Cardiac muscle cell (in vitro differentiated cells and primary cell): ENCODE data around the gene CEP164. TPM values are rescaled to one million over a fixed set of nuclear protein-coding genes. Genes with fewer than 3 reads are reported as not detected.

Experiments
- DNase-seq, 2 donors: peaks; one replicate each; pipeline versions ENCODE4 v3.0.0 to v3.0.0-alpha.2; 2010 to 2017; ENCODE audit warnings: low read depth in 1 of 2, low spot score in 1 of 2
- H3K27ac ChIP-seq: fragments of 200-600 bp; sonication (generic); 2 replicates; pipeline ENCODE4 v1.5.1; 2016
- H3K27me3 ChIP-seq: fragments of 200-600 bp; sonication (generic); 2 replicates; pipeline ENCODE4 v1.6.0; 2016; ENCODE audit warnings: control low read depth
- H3K36me3 ChIP-seq: fragments of 200-600 bp; sonication (generic); 2 replicates; pipeline ENCODE4 v1.5.1; 2016; ENCODE audit warnings: control low read depth
- H3K4me1 ChIP-seq: fragments of 200-600 bp; sonication (generic); 2 replicates; pipeline ENCODE4 v1.8.1; 2017; ENCODE audit warnings: low read depth, mild to moderate bottlenecking, mixed run types
- H3K4me3 ChIP-seq: fragments of 200-600 bp; sonication (generic); 2 replicates; pipeline ENCODE4 v1.5.1; 2016; ENCODE audit warnings: mild to moderate bottlenecking
- H3K9me3 ChIP-seq: fragments of 200-600 bp; sonication (generic); 2 replicates; pipeline ENCODE4 v1.5.1; 2017; ENCODE audit warnings: low read depth, mild to moderate bottlenecking, control low read depth
- CTCF ChIP-seq: IDR thresholded peaks from 2 replicates; pipeline ENCODE4 v1.5.1; 2012; ENCODE audit warnings: low read depth, mild to moderate bottlenecking, low read length
- polyA plus RNA-seq: library from polyadenylated mRNA; unstranded; fragments of >200 nt; fragmentation: Nextera tagmentation; extraction: Ambion mirVana; gene quantifications from 2 replicates; pipeline ENCODE4 v1.2.1, GENCODE V29; 2016
- total RNA-seq: library from RNA; depleted of rRNA; stranded (reverse); fragments of >200 nt; gene quantifications from 2 replicates; pipeline ENCODE4 v1.2.3, GENCODE V29; 2016

The CEP164 gene
- total and polyA plus RNA-seq, 2 experiments from 2014 or later, result 22.6 to 31.8 TPM

GRCh38 chr11:117299351-117300282 is 28.0 kb upstream of the CEP164 start:
- no peak for DNase-seq
- Histone ChIP-seq H3K36me3 (no peaks in the 10 kb centered on the region), H3K4me1 (peaks cover 39% of the 10 kb centered on the region), H3K9me3 (no peaks in the 10 kb centered on the region), H3K27me3 (no peaks in the 10 kb centered on the region), H3K4me3 (no peak overlapping the region), H3K27ac (peak overlapping the region; percentile 73)
- TF ChIP-seq CTCF, result no peak

- peak; percentile 51 to 63 for DNase-seq
- no peaks in the 10 kb centered on the region for H3K27me3 ChIP-seq
- peaks cover 44% of the 10 kb centered on the region for H3K4me1 ChIP-seq
- TF ChIP-seq CTCF, result no peak
- peak overlapping the region; percentile 73 for H3K27ac ChIP-seq
- H3K4me3 ChIP-seq, result no peak overlapping the region
- H3K9me3 ChIP-seq, result no peaks in the 10 kb centered on the region
- H3K36me3 ChIP-seq, result no peaks in the 10 kb centered on the region
Observed at GRCh38 chr11:117300283-117300663, 27.4 kb upstream of the CEP164 start.

GRCh38 chr11:117300773-117301172 is 26.9 kb upstream of the CEP164 start:
- Histone ChIP-seq H3K4me3 (no peak overlapping the region), H3K27ac (no peak overlapping the region)
- peak in 1 of 2 donors; percentile 74 for DNase-seq

GRCh38 chr11:117302228-117302627 is 25.4 kb upstream of the CEP164 start:
- Histone ChIP-seq H3K4me3 (no peak overlapping the region), H3K9me3 (no peaks in the 10 kb centered on the region), H3K4me1 (peaks cover 39% of the 10 kb centered on the region), H3K27me3 (no peaks in the 10 kb centered on the region), H3K36me3 (no peaks in the 10 kb centered on the region), H3K27ac (no peak overlapping the region)
- no peak for DNase-seq
- no peak for TF ChIP-seq CTCF

More at GRCh38 chr11:117300773-117301172, 26.9 kb upstream of the CEP164 start:
- H3K9me3 ChIP-seq, result no peaks in the 10 kb centered on the region
- TF ChIP-seq CTCF, result no peak
- peaks cover 44% of the 10 kb centered on the region for H3K4me1 ChIP-seq
- H3K27me3 ChIP-seq, result no peaks in the 10 kb centered on the region
- no peaks in the 10 kb centered on the region for H3K36me3 ChIP-seq

- Histone ChIP-seq H3K4me3 (no peak overlapping the region), H3K4me1 (peaks cover 39% of the 10 kb centered on the region), H3K9me3 (no peaks in the 10 kb centered on the region), H3K27ac (no peak overlapping the region), H3K27me3 (no peaks in the 10 kb centered on the region), H3K36me3 (no peaks in the 10 kb centered on the region)
- no peak for TF ChIP-seq CTCF
- DNase-seq, result no peak
Observed at GRCh38 chr11:117303101-117303500, 24.6 kb upstream of the CEP164 start.
